Astrocyte of the spinal cord (primary cell): ENCODE data around the gene CEP126.
A peak's percentile ranks its signal among the peaks of the same experiment; 100 is the strongest.

Source experiments
- DNase-seq: peaks from one replicate; pipeline ENCODE4 v3.0.0; 2011; ENCODE audit warnings: low read depth, low spot score
- H3K4me3 ChIP-seq: 2 replicates; pipeline ENCODE4 v1.5.1; 2011; ENCODE audit warnings: low read depth, mild to moderate bottlenecking, low read length, moderate library complexity
- CTCF ChIP-seq: IDR thresholded peaks from 2 replicates; pipeline ENCODE4 v1.5.1; 2012; ENCODE audit warnings: low read depth, mild to moderate bottlenecking, low read length, inconsistent platforms
- in situ Hi-C: cut with HindIII; loops from 2 replicates; pipeline ENCODE4 v1.10.0; 2017; ENCODE audit warnings: low sequenced_read_pairs

Gene CEP126, protein sequence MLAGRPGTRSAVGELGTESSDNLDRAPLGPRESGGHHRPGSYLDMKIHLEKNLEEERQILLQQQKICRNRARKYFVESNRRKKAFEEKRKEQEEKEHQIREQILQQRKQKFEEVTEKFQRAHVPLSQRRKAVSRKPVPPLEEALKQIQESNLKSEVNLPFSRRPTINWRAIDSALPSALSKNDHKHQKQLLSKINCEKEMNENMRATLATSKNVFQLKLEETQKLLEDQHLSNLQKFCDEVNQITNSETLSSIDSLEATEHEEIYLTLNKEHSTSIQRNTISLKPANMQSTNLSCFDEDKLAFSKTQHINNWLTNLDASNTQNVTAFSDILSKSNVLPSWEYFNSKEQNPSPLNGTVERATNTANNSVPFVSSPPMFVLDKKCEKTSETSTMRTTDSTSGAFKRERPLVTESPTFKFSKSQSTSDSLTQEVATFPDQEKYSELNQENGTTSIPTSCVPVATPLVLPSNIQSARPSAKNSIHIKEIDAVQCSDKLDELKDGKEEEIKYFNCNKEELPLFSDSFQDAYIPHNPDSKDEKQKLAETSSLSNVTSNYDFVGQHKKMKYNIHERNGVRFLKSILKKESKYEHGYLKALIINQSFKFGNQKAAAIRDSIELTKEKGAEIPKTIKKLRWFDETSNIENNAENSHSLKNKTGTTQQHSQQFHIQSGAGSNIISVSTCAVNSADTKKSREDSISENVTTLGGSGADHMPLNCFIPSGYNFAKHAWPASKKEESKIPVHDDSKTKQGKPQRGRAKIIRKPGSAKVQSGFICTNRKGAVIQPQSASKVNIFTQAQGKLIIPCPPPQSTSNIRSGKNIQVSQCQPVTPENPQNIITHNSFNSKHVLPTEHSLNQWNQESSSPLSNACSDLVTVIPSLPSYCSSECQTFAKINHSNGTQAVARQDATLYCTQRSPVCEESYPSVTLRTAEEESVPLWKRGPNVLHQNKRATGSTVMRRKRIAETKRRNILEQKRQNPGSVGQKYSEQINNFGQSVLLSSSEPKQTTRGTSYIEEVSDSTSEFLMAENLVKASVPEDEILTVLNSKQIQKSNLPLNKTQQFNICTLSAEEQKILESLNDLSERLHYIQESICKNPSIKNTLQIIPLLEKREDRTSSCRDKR

DNA sequence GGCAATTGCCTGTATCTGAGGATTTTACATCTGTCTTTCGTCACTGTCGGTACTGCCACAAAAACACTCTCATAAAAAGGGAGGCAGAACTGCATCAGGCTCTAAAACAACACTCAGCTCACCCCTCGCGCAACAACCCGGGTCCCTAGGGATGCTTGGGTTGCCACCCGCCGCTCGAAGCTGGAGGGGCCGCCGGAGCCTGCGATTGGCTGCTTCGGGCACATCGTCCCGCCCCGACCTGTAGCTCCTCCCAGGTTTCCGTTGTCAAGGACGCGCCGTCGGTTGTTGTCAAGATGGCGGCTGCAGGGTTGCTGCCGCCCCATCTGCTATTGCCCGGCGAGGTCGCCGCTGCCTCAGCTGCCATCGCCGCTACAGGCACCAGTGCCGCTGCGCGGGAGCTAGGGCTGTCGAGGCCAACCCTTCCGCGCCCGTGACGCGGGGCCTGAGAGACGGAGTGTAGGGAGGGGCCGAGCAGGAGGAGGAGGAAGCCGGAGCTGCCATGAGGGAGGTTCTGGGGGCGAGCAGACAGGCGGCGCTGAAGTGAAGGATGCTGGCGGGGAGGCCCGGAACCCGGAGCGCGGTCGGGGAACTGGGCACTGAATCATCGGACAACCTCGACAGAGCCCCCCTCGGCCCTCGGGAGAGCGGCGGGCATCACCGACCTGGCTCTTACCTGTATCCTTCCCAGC, at the start of gene CEP126:
Gene CEP126, plus strand, starts transcription at position 273 of the 689 bp plus-strand sequence. Its CDS starts 275 bp downstream, at position 548.
- TF ChIP-seq CTCF = peak; percentile 63
- H3K4me3 ChIP-seq = peak within 1 kb of the TSS; percentile 77
- in situ Hi-C loops = no loop called here
- peak; percentile 96 for DNase-seq

- peak; percentile 28 for DNase-seq
- in situ Hi-C loops = no loop called here
- H3K4me3 ChIP-seq = no peak overlapping the region
- no peak for TF ChIP-seq CTCF
Observed at GRCh38 chr11:101866619-101867491, 48.0 kb upstream of the CEP126 start.

- in situ Hi-C loops = no loop called here
- H3K4me3 ChIP-seq = no peak overlapping the region
- peak; percentile 69 for DNase-seq
- no peak for TF ChIP-seq CTCF
Observed at GRCh38 chr11:101867951-101868350, 46.9 kb upstream of the CEP126 start.

DNA sequence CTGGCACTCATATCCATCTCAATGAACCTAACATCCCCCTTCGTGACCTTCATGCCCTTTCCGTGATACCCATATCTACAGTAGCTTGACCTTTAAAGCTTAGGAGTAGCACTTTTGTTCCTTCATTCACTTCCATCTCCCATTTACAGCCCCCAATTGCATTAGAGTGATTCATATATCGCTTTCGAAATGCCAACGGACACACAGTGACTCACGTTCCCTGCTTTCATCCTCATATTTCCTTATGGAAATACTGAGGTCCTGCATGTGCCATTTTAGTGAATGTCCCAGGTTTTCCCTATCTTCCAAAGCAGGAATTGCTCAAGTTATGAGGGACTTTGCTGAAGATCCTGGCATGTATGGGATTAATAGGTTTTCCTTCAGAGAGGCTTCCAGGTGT, 44.3 kb upstream of the CEP126 start:
- in situ Hi-C loops = no loop called here
- peak; percentile 73 for DNase-seq
- no peak for TF ChIP-seq CTCF
- no peak overlapping the region for H3K4me3 ChIP-seq

DNA sequence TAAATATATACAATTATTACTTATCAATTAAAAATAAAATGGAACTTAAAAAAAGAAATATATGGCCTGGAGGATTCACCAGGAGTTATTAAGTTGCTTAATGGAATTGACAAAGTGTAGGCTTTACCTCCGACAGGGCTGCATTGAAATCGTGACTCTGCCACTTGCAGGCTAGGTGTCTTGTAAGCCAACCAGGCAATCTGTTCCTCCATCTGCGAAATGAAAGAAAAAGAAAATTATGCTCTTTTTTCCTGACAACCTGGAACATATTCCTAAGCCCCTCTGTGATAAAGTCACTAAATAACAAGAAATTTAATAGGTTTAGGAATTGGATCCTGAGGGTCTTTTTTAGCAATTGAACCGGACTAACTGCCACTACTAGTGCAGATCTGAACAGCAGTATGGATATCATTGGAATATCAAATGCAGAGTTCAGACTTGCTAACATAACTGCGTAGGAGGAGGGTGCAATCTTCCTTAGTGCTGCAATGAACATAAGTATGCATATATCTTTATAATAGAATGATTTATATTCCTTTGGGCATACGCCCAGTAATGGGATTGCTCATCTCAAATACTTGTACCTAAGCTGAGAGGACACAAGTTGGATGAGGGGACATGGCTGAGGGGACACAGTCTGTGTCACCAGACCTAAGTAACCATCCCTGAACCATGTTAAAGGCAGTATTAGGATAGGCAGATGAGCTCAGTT, 42.5 kb upstream of the CEP126 start:
- in situ Hi-C loops = no loop called here
- DNase-seq = no peak
- TF ChIP-seq CTCF = no peak

More for the DNA sequence above, 42.5 kb upstream of the CEP126 start:
- no peak overlapping the region for H3K4me3 ChIP-seq
